GM23338 (cell line): Measurements from ENCODE around the gene CCL17. TPM values are rescaled to one million over a fixed set of nuclear protein-coding genes. Genes with fewer than 3 reads are reported as not detected.

Experiments
- ATAC-seq: fragments of 200-7000 bp; cut with Tn5 transposase; 3 replicates; pipeline ENCODE4 v1.9.1; 2020
- DNase-seq: peaks from one replicate; pipeline ENCODE4 v3.0.0-alpha.2; 2015; ENCODE audit warnings: low spot score
- H2AFZ ChIP-seq: fragments of 200-600 bp; sonication (generic); 2 replicates; pipeline ENCODE4 v1.8.0; 2016; ENCODE audit warnings: antibody characterized with exemption, mild to moderate bottlenecking, moderate library complexity
- H3F3A ChIP-seq: fragments of 200-600 bp; sonication (generic); replicated peaks from 2 replicates; pipeline ENCODE4 v1.8.0; 2017; ENCODE audit warnings: antibody characterized with exemption, mixed run types, low read depth
- H3K27ac ChIP-seq: fragments of 200-600 bp; sonication (generic); 2 replicates; pipeline ENCODE4 v1.6.1; 2016; ENCODE audit warnings: low read depth
- H3K27me3 ChIP-seq: fragments of 200-600 bp; sonication (generic); 2 replicates; pipeline ENCODE4 v1.8.0; 2016; ENCODE audit warnings: mild to moderate bottlenecking, mixed run types, moderate library complexity; ENCODE audit not compliant: insufficient read depth
- H3K36me3 ChIP-seq: fragments of 200-600 bp; sonication (generic); 2 replicates; pipeline ENCODE4 v1.8.0; 2016; ENCODE audit warnings: mild to moderate bottlenecking; ENCODE audit not compliant: insufficient read depth
- H3K4me1 ChIP-seq: fragments of 200-600 bp; sonication (generic); 2 replicates; pipeline ENCODE4 v1.8.0; 2016; ENCODE audit warnings: mild to moderate bottlenecking, moderate library complexity; ENCODE audit not compliant: insufficient read depth
- H3K4me2 ChIP-seq: fragments of 200-600 bp; sonication (generic); 2 replicates; pipeline ENCODE4 v1.7.1; 2017; ENCODE audit warnings: mixed run types
- H3K4me3 ChIP-seq: fragments of 200-600 bp; sonication (generic); 2 replicates; pipeline ENCODE4 v1.6.1; 2016; ENCODE audit warnings: mixed run types
- H3K79me2 ChIP-seq: fragments of 200-600 bp; sonication (generic); replicated peaks from 2 replicates; pipeline ENCODE4 v1.8.0; 2017; ENCODE audit warnings: mild to moderate bottlenecking; ENCODE audit not compliant: insufficient read depth
- H3K9me2 ChIP-seq: fragments of 200-600 bp; sonication (generic); 2 replicates; pipeline ENCODE4 v1.8.0; 2017; ENCODE audit not compliant: insufficient read depth
- H4K20me1 ChIP-seq: fragments of 200-600 bp; sonication (generic); replicated peaks from 2 replicates; pipeline ENCODE4 v1.8.0; 2017; ENCODE audit warnings: mild to moderate bottlenecking; ENCODE audit not compliant: insufficient read depth
- H3K27ac Mint-ChIP-seq: 2 replicates; pipeline ENCODE4 v1.8.0; 2020; ENCODE audit warnings: inconsistent platforms, mild to moderate bottlenecking, moderate library complexity, mixed read lengths
- H3K27me3 Mint-ChIP-seq: 3 replicates; pipeline ENCODE4 v1.8.0; 2022; ENCODE audit warnings: low read depth, mild to moderate bottlenecking, moderate library complexity, mixed read lengths, inconsistent platforms; ENCODE audit not compliant: insufficient read depth, poor library complexity
- H3K36me3 Mint-ChIP-seq: 3 replicates; pipeline ENCODE4 v1.8.0; 2021; ENCODE audit warnings: low read depth, mild to moderate bottlenecking, inconsistent platforms, moderate library complexity, mixed read lengths
- H3K4me1 Mint-ChIP-seq: 3 replicates; pipeline ENCODE4 v1.8.0; 2020; ENCODE audit warnings: mild to moderate bottlenecking, inconsistent platforms, mixed read lengths
- H3K4me3 Mint-ChIP-seq: 3 replicates; pipeline ENCODE4 v1.8.0; 2021; ENCODE audit warnings: moderate library complexity, mild to moderate bottlenecking, inconsistent platforms, mixed read lengths
- H3K9me3 Mint-ChIP-seq: 3 replicates; pipeline ENCODE4 v1.8.0; 2020; ENCODE audit warnings: moderate library complexity, mild to moderate bottlenecking, inconsistent platforms, mixed read lengths
- CREB1 ChIP-seq: fragments of 250-450 bp; sonication (Bioruptor Pico); IDR thresholded peaks from 2 replicates; pipeline ENCODE4 v1.5.0; 2020; ENCODE audit warnings: low read depth, mild to moderate bottlenecking, moderate library complexity
- ETS1 ChIP-seq: IDR thresholded peaks from 2 replicates; pipeline ENCODE4 v1.6.1; 2016; ENCODE audit warnings: antibody characterized with exemption
- EZH2 ChIP-seq: fragments of 200-600 bp; sonication (generic); IDR thresholded peaks from one replicate; pipeline ENCODE4 v1.8.0; 2017; ENCODE audit warnings: antibody characterized with exemption, mild to moderate bottlenecking, low read depth; ENCODE audit not compliant: unreplicated experiment
- EZH2phosphoT487 ChIP-seq: fragments of 200-600 bp; sonication (generic); IDR thresholded peaks from one replicate; pipeline ENCODE4 v1.8.1; 2018; ENCODE audit warnings: antibody characterized with exemption; ENCODE audit not compliant: unreplicated experiment
- JUNB ChIP-seq: IDR thresholded peaks from one replicate; pipeline ENCODE4 v1.6.1; 2016; ENCODE audit warnings: antibody characterized with exemption; ENCODE audit not compliant: unreplicated experiment
- NANOG ChIP-seq: IDR thresholded peaks from 2 replicates; pipeline ENCODE4 v1.6.1; 2016; ENCODE audit warnings: antibody characterized with exemption, borderline replicate concordance
- STAT1 ChIP-seq: IDR thresholded peaks from one replicate; pipeline ENCODE4 v1.6.1; 2016; ENCODE audit warnings: antibody characterized with exemption; ENCODE audit not compliant: unreplicated experiment
- ZNF114 ChIP-seq: fragments of 250-450 bp; sonication (Bioruptor Pico); IDR thresholded peaks from 2 replicates; pipeline ENCODE4 v1.5.0; 2020; ENCODE audit warnings: mild to moderate bottlenecking, moderate library complexity
- ZNF331 ChIP-seq: fragments of 250-450 bp; sonication (Bioruptor Pico); IDR thresholded peaks from 2 replicates; pipeline ENCODE4 v1.5.0; 2020; ENCODE audit warnings: low read depth, mild to moderate bottlenecking, moderate library complexity
- polyA plus RNA-seq: library from polyadenylated mRNA; unstranded; fragments of >200 nt; fragmentation: Nextera tagmentation; extraction: Ambion mirVana; gene quantifications from 2 replicates; pipeline ENCODE4 v1.2.1, GENCODE V29; 2016
- total RNA-seq: library from RNA; depleted of rRNA; stranded (reverse); fragments of >200 nt; shearing (Covaris generic); gene quantifications from 2 replicates; pipeline ENCODE4 v1.2.3, GENCODE V29; 2014
- TF ChIP-seq, protein P1 (sequence below): IDR thresholded peaks from one replicate; pipeline ENCODE4 v1.6.1; 2018; ENCODE audit warnings: antibody characterized with exemption; ENCODE audit not compliant: unreplicated experiment
- TF ChIP-seq, protein P2 (sequence below), 2 experiments: fragments of 200-600 bp in 1 of 2; sonication (generic) in 1 of 2; conservative IDR thresholded peaks; 2 replicates each; pipeline versions ENCODE4 v1.5.1 to v1.6.1; 2016 to 2017; ENCODE audit warnings: antibody characterized with exemption in 2 of 2, low read depth in 2 of 2, mild to moderate bottlenecking in 2 of 2, moderate library complexity in 1 of 2

Gene CCL17
- total and polyA plus RNA-seq, 2 experiments from 2014 or later, result not detected

DNA sequence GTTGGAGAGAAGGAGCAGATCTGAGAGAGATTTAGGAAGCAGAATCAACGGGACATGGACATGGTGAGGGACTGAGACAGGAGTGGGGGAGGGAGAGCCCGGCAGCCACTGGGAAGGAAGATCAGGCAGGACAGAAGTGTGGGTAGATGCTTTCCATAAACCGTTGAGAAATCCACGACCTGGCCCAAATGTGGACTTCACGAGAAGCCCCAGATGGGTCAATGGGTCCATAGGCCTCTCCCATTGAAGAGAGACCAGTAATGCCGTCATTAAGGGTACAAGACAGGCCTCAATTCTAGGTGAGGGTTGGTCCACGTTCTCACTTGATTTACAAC lies 46.5 kb upstream of the CCL17 start (continued):
- TF ChIP-seq, protein P1, sequence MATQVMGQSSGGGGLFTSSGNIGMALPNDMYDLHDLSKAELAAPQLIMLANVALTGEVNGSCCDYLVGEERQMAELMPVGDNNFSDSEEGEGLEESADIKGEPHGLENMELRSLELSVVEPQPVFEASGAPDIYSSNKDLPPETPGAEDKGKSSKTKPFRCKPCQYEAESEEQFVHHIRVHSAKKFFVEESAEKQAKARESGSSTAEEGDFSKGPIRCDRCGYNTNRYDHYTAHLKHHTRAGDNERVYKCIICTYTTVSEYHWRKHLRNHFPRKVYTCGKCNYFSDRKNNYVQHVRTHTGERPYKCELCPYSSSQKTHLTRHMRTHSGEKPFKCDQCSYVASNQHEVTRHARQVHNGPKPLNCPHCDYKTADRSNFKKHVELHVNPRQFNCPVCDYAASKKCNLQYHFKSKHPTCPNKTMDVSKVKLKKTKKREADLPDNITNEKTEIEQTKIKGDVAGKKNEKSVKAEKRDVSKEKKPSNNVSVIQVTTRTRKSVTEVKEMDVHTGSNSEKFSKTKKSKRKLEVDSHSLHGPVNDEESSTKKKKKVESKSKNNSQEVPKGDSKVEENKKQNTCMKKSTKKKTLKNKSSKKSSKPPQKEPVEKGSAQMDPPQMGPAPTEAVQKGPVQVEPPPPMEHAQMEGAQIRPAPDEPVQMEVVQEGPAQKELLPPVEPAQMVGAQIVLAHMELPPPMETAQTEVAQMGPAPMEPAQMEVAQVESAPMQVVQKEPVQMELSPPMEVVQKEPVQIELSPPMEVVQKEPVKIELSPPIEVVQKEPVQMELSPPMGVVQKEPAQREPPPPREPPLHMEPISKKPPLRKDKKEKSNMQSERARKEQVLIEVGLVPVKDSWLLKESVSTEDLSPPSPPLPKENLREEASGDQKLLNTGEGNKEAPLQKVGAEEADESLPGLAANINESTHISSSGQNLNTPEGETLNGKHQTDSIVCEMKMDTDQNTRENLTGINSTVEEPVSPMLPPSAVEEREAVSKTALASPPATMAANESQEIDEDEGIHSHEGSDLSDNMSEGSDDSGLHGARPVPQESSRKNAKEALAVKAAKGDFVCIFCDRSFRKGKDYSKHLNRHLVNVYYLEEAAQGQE, result no peak

- no peaks in the 10 kb centered on the region for H3K9me2 ChIP-seq
- H2AFZ ChIP-seq, result no peak within 1 kb of the TSS; the same call in 1 of the 2 replicates
- Mint-ChIP-seq H3K27me3 (peaks cover 12% of the 10 kb centered on the region), H3K9me3 (no peaks in the 10 kb centered on the region), H3K27ac (no peak within 1 kb of the TSS), H3K4me1 (peaks cover 6% of the 10 kb centered on the region; the same call in 1 of the 3 replicates), H3K4me3 (no peak within 1 kb of the TSS), H3K36me3 (no peaks in the 10 kb centered on the region)
- H3K4me1 ChIP-seq, result no peaks in the 10 kb centered on the region
- no peaks in the 10 kb centered on the region for H3F3A ChIP-seq
- H3K36me3 ChIP-seq, result no peaks in the 10 kb centered on the region
- H3K27ac ChIP-seq, result no peak within 1 kb of the TSS
- no peaks in the 10 kb centered on the region for H4K20me1 ChIP-seq
- H3K27me3 ChIP-seq, result no peaks in the 10 kb centered on the region
- no peak within 1 kb of the TSS for H3K4me2 ChIP-seq
- H3K4me3 ChIP-seq, result no peak within 1 kb of the TSS
- DNase-seq, result no peak
- no peaks in the 10 kb centered on the region for H3K79me2 ChIP-seq
- no peak for ATAC-seq
- TF ChIP-seq JUNB, result no peak
- no peak for TF ChIP-seq EZH2phosphoT487
- no peak for TF ChIP-seq CREB1 (CRISPR knock-in tag)
- no peak for TF ChIP-seq STAT1
- TF ChIP-seq, protein P1, result no peak
- no peak for TF ChIP-seq ZNF114
- no peak for TF ChIP-seq NANOG
- TF ChIP-seq ZNF331 (CRISPR knock-in tag), result no peak
- TF ChIP-seq EZH2, result no peak
- TF ChIP-seq, protein P2, sequence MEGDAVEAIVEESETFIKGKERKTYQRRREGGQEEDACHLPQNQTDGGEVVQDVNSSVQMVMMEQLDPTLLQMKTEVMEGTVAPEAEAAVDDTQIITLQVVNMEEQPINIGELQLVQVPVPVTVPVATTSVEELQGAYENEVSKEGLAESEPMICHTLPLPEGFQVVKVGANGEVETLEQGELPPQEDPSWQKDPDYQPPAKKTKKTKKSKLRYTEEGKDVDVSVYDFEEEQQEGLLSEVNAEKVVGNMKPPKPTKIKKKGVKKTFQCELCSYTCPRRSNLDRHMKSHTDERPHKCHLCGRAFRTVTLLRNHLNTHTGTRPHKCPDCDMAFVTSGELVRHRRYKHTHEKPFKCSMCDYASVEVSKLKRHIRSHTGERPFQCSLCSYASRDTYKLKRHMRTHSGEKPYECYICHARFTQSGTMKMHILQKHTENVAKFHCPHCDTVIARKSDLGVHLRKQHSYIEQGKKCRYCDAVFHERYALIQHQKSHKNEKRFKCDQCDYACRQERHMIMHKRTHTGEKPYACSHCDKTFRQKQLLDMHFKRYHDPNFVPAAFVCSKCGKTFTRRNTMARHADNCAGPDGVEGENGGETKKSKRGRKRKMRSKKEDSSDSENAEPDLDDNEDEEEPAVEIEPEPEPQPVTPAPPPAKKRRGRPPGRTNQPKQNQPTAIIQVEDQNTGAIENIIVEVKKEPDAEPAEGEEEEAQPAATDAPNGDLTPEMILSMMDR (conservative IDR thresholded peaks at IDR 0.05; ENCODE audit: low read depth in 2 of 2), result no peak
- no peak for TF ChIP-seq ETS1
These were observed 46.0 kb upstream of the CCL17 start, which contains the start of gene CCL22 for GRCh38 chr16:57358527-57359095. CCL22 (plus strand) TSS chr16:57358783; CDS start chr16:57358817, 34 bp downstream.
